ENCODE data around the gene EXOC1. TPM values are rescaled to one million over a fixed set of nuclear protein-coding genes. Genes with fewer than 3 reads are reported as not detected.
A peak's percentile ranks its signal among the peaks of the same experiment; 100 is the strongest.

The EXOC1 gene
- total and polyA plus RNA-seq, 9 of the 15 experiments (the other 6 are each of a cell fraction or from before 2014, with no cell fraction given): 16.0 to 45.5 (median 26.2) TPM

DNA sequence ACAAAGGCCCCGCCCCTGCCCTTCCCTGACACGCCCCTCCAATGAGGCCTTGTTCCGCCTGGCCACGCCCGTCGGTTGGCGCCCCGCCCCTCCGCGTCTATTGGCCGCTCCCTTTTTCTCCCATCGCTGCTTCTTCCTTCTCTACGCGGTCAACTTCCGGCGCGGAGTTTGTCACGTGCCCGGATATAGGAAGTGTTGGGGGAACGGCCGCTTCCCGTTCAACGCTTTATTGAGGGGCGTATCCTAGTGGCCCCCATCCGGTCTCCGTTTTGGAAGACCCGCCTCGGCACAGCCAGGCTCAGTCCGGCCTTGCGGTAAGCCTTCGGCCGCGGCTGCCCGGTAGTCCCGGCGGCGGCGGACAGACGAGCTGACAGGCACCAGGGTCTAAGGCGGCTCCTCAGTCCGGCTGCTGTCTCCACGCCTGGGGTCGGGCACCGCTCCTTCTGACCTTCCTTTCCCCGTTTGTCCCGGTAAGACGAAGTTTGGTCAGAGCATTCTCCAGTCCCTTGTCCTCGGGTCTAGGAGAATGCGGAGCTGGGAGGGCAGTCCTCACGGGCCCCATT is at the start of gene EXOC1 (continued):
- peak in 2 of 3 experiments; percentile 11 to 47 for TF ChIP-seq YY1 (IDR thresholded peaks at IDR 0.05; ENCODE audit: borderline replicate concordance in 1 of 3, control insufficient read depth in 1 of 3, extremely low read depth in 1 of 3, insufficient read depth in 3 of 3, insufficient read length in 1 of 3, insufficient replicate concordance in 2 of 3, low read depth in 1 of 3, low read length in 2 of 3)
- TF ChIP-seq ZC3H8 (IDR thresholded peaks at IDR 0.05): no peak
- TF ChIP-seq ARHGAP35 (IDR thresholded peaks at IDR 0.05; ENCODE audit: partially characterized antibody): no peak
- no peak for TF ChIP-seq ZBTB33 (CRISPR knock-in tag; IDR thresholded peaks at IDR 0.05)
- TF ChIP-seq NFATC3 (IDR thresholded peaks at IDR 0.05): no peak
- TF ChIP-seq, protein P1, sequence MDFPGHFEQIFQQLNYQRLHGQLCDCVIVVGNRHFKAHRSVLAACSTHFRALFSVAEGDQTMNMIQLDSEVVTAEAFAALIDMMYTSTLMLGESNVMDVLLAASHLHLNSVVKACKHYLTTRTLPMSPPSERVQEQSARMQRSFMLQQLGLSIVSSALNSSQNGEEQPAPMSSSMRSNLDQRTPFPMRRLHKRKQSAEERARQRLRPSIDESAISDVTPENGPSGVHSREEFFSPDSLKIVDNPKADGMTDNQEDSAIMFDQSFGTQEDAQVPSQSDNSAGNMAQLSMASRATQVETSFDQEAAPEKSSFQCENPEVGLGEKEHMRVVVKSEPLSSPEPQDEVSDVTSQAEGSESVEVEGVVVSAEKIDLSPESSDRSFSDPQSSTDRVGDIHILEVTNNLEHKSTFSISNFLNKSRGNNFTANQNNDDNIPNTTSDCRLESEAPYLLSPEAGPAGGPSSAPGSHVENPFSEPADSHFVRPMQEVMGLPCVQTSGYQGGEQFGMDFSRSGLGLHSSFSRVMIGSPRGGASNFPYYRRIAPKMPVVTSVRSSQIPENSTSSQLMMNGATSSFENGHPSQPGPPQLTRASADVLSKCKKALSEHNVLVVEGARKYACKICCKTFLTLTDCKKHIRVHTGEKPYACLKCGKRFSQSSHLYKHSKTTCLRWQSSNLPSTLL (IDR thresholded peaks at IDR 0.05): no peak
- TF ChIP-seq KDM5B (IDR thresholded peaks at IDR 0.05; ENCODE audit: insufficient replicate concordance, low read depth, low read length): peak; percentile 51
- no peak for TF ChIP-seq RBM39 (optimal IDR thresholded peaks at IDR 0.05; ENCODE audit: low read depth, low read length)
- peak; percentile 51; the same call in 1 of the 2 replicates for TF ChIP-seq CC2D1A (IDR thresholded peaks at IDR 0.05)
- TF ChIP-seq RAD51 (IDR thresholded peaks at IDR 0.05; ENCODE audit: borderline replicate concordance, low read depth): peak; percentile 96
- TF ChIP-seq PHF8 (IDR thresholded peaks at IDR 0.05; ENCODE audit: borderline replicate concordance, low read length): peak; percentile 88
- no peak for TF ChIP-seq TCF15 (CRISPR knock-in tag; IDR thresholded peaks at IDR 0.05)
- TF ChIP-seq PCBP2 (IDR thresholded peaks at IDR 0.05; ENCODE audit: low read depth, low read length, poor library complexity, severe bottlenecking): no peak
- no peak for TF ChIP-seq ZNF143 (CRISPR knock-in tag; IDR thresholded peaks at IDR 0.05)
- no peak for TF ChIP-seq ZNF561 (CRISPR knock-in tag; conservative IDR thresholded peaks at IDR 0.05)
- no peak for TF ChIP-seq SRSF3 (IDR thresholded peaks at IDR 0.05; ENCODE audit: insufficient read depth, low read length)
- TF ChIP-seq SMC3 (conservative IDR thresholded peaks at IDR 0.05; ENCODE audit: insufficient read depth, low read depth, low read length): no peak
- no peak for TF ChIP-seq YBX1 (IDR thresholded peaks at IDR 0.05)
- TF ChIP-seq CBX2 (IDR thresholded peaks at IDR 0.05; ENCODE audit: insufficient read depth, low read length, poor library complexity, severe bottlenecking): no peak
- TF ChIP-seq ARID1B (IDR thresholded peaks at IDR 0.05): no peak
- TF ChIP-seq, protein P2, sequence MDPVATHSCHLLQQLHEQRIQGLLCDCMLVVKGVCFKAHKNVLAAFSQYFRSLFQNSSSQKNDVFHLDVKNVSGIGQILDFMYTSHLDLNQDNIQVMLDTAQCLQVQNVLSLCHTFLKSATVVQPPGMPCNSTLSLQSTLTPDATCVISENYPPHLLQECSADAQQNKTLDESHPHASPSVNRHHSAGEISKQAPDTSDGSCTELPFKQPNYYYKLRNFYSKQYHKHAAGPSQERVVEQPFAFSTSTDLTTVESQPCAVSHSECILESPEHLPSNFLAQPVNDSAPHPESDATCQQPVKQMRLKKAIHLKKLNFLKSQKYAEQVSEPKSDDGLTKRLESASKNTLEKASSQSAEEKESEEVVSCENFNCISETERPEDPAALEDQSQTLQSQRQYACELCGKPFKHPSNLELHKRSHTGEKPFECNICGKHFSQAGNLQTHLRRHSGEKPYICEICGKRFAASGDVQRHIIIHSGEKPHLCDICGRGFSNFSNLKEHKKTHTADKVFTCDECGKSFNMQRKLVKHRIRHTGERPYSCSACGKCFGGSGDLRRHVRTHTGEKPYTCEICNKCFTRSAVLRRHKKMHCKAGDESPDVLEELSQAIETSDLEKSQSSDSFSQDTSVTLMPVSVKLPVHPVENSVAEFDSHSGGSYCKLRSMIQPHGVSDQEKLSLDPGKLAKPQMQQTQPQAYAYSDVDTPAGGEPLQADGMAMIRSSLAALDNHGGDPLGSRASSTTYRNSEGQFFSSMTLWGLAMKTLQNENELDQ (CRISPR knock-in tag; IDR thresholded peaks at IDR 0.05; ENCODE audit: borderline replicate concordance): no peak
- TF ChIP-seq ZNF12 (CRISPR knock-in tag; IDR thresholded peaks at IDR 0.05): 0 out of 2 replicates have a peak, but pooled peaks have one; percentile 44

All from K562 (cell line).